Activated T-cell treated with anti-CD3 and anti-CD28 coated beads, Interleukin-2, amount 50 U/mL, for 4 hours (primary cell): ENCODE results near the gene DRAP1. TPM values are rescaled to one million over a fixed set of nuclear protein-coding genes. Genes with fewer than 3 reads are reported as not detected.

Source experiments
- ATAC-seq, 2 donors: fragments of 200-7000 bp; cut with Tn5 transposase; one replicate each; pipeline ENCODE4 v1.10.0; 2021
- DNase-seq: peaks from one replicate; pipeline ENCODE4 v3.0.0-alpha.2; 2020
- H3K27me3 Mint-ChIP-seq: one replicate; pipeline ENCODE4 v1.8.0; 2021; ENCODE audit warnings: low read depth, mixed read lengths
- H3K36me3 Mint-ChIP-seq: one replicate; pipeline ENCODE4 v1.8.0; 2022; ENCODE audit warnings: mixed read lengths; ENCODE audit not compliant: insufficient read depth
- H3K4me1 Mint-ChIP-seq: one replicate; pipeline ENCODE4 v1.8.0; 2021; ENCODE audit warnings: low read depth, mixed read lengths
- H3K4me3 Mint-ChIP-seq: one replicate; pipeline ENCODE4 v1.8.0; 2021; ENCODE audit warnings: mild to moderate bottlenecking, moderate library complexity, mixed read lengths
- H3K9me3 Mint-ChIP-seq: one replicate; pipeline ENCODE4 v1.8.0; 2021; ENCODE audit warnings: mixed read lengths
- total RNA-seq, 3 donors: library from RNA; stranded (reverse); gene quantifications; one replicate each; pipeline ENCODE4 v1.2.1, GENCODE V29; 2021

DRAP1 gene
- total RNA-seq, 3 donors from 2014 or later: 96.1 to 118 (median 106) TPM

GRCh38 chr11:65965986-65966762 is 46.9 kb downstream of the DRAP1 start:
- Mint-ChIP-seq H3K36me3 (peaks cover 39% of the 10 kb centered on the region), H3K27me3 (no peaks in the 10 kb centered on the region), H3K4me3 (no peak overlapping the region), H3K9me3 (no peaks in the 10 kb centered on the region), H3K4me1 (peaks cover 29% of the 10 kb centered on the region)
- ATAC-seq: no peak
- no peak for DNase-seq

- no peaks in the 10 kb centered on the region for H3K9me3 Mint-ChIP-seq
These were observed 48.2 kb downstream of the DRAP1 start for GRCh38 chr11:65967329-65967934.

GRCh38 chr11:65968600-65969482 is 49.6 kb downstream of the DRAP1 start:
- Mint-ChIP-seq H3K4me1 (peaks cover 10% of the 10 kb centered on the region), H3K9me3 (no peaks in the 10 kb centered on the region), H3K4me3 (no peak overlapping the region), H3K27me3 (no peaks in the 10 kb centered on the region), H3K36me3 (peaks cover 42% of the 10 kb centered on the region)
- DNase-seq: no peak
- no peak for ATAC-seq

More at GRCh38 chr11:65967329-65967934, 48.2 kb downstream of the DRAP1 start:
- DNase-seq (no peak), ATAC-seq (no peak)
- Mint-ChIP-seq H3K27me3 (no peaks in the 10 kb centered on the region), H3K4me3 (no peak overlapping the region), H3K4me1 (peaks cover 23% of the 10 kb centered on the region), H3K36me3 (peaks cover 45% of the 10 kb centered on the region)

Other genes starting within 250 kb of the DRAP1 start
- 10 to 100 TPM; 81.7 to 96.5 (median 85.1) TPM for gene KAT5, start 207.2 kb upstream of the DRAP1 start, total RNA-seq
- gene RNASEH2C, start 198.6 kb upstream of the DRAP1 start, total RNA-seq: 100 to 1,000 TPM in 2 of 3 donors, 10 to 100 TPM in 1; 95.6 to 122 (median 115) TPM
- 10 to 100 TPM; 17.3 to 19.4 (median 17.4) TPM for gene AP5B1, start 138.4 kb upstream of the DRAP1 start, total RNA-seq
- under 1 TPM in 2 of 3 donors, not detected in 1; 0.05 TPM for gene OVOL1, start 132.4 kb upstream of the DRAP1 start, total RNA-seq
- 1 to 10 TPM in 1 of 3 donors, under 1 TPM in 2; 0.52 to 1.4 (median 0.56) TPM for gene SNX32, start 85.5 kb upstream of the DRAP1 start, total RNA-seq
- 1,000 to 10,000 TPM in 1 of 3 donors, 100 to 1,000 TPM in 2; 944 to 1,135 (median 977) TPM for gene CFL1, start 61.2 kb upstream of the DRAP1 start, total RNA-seq
- gene MUS81, start 59.0 kb upstream of the DRAP1 start, total RNA-seq: 10 to 100 TPM; 60.8 to 72.9 (median 60.8) TPM
- gene EFEMP2, start 46.6 kb upstream of the DRAP1 start, total RNA-seq: 1 to 10 TPM; 1.0 to 2.9 (median 2.0) TPM
- 10 to 100 TPM in 2 of 3 donors, 1 to 10 TPM in 1; 8.4 to 12.3 (median 11.2) TPM for gene CTSW, start 39.6 kb upstream of the DRAP1 start, total RNA-seq
- gene FIBP, start 31.0 kb upstream of the DRAP1 start, total RNA-seq: 10 to 100 TPM; 72.8 to 86.1 (median 83.9) TPM
- 100 to 1,000 TPM in 1 of 3 donors, 10 to 100 TPM in 2; 77.8 to 116 (median 95.6) TPM for gene CCDC85B, start 28.8 kb upstream of the DRAP1 start, total RNA-seq
- gene FOSL1, start 19.0 kb upstream of the DRAP1 start, total RNA-seq: 10 to 100 TPM; 75.6 to 77.2 (median 76.9) TPM
- gene C11orf68, start 364 bp upstream of the DRAP1 start, total RNA-seq: 10 to 100 TPM; 13.9 to 15.4 (median 14.0) TPM
- not detected for gene TSGA10IP, start 26.1 kb downstream of the DRAP1 start, total RNA-seq
- gene SART1, start 42.3 kb downstream of the DRAP1 start, total RNA-seq: 100 to 1,000 TPM in 2 of 3 donors, 10 to 100 TPM in 1; 90.8 to 105 (median 100) TPM
- gene EIF1AD, start 82.7 kb downstream of the DRAP1 start, total RNA-seq: 10 to 100 TPM; 71.4 to 76.9 (median 76.0) TPM
- 100 to 1,000 TPM; 286 to 337 (median 326) TPM for gene BANF1, start 83.1 kb downstream of the DRAP1 start, total RNA-seq
- gene CST6, start 92.6 kb downstream of the DRAP1 start, total RNA-seq: 1 to 10 TPM in 1 of 3 donors, under 1 TPM in 2; 0.38 to 1.0 (median 0.45) TPM
- gene CATSPER1, start 107.1 kb downstream of the DRAP1 start, total RNA-seq: not detected
- not detected for gene GAL3ST3, start 129.7 kb downstream of the DRAP1 start, total RNA-seq
- gene SF3B2, start 132.9 kb downstream of the DRAP1 start, total RNA-seq: 100 to 1,000 TPM; 368 to 384 (median 376) TPM
- 10 to 100 TPM; 43.4 to 46.3 (median 44.8) TPM for gene PACS1, start 150.8 kb downstream of the DRAP1 start, total RNA-seq